Spleen (tissue), 13 donors: ENCODE results near the gene CBLC. TPM values are rescaled to one million over a fixed set of nuclear protein-coding genes. Genes with fewer than 3 reads are reported as not detected.

Source experiments
- DNase-seq: peaks from one replicate; pipeline ENCODE4 v3.0.0-alpha.2; 2020
- H3K27ac ChIP-seq, 8 donors: fragments of 200-600 bp; sonication (generic) in 7 of 8; 1 replicate in 4 of 8; 2 replicates in 4 of 8; pipeline versions ENCODE4 v1.5.0 to v1.8.0; 2016 to 2021; ENCODE audit warnings: inconsistent platforms in 4 of 8, mild to moderate bottlenecking in 4 of 8, moderate library complexity in 1 of 8
- H3K27me3 ChIP-seq, 7 donors: fragments of 200-600 bp; sonication (generic) in 6 of 7; replicated peaks in 1 of 7; 1 replicate in 4 of 7; 2 replicates in 3 of 7; pipeline versions ENCODE4 v1.5.0 to v1.8.0; 2016 to 2021; ENCODE audit warnings: inconsistent platforms in 3 of 7, mild to moderate bottlenecking in 1 of 7
- H3K36me3 ChIP-seq, 6 donors: fragments of 200-600 bp; sonication (generic) in 5 of 6; 1 replicate in 4 of 6; 2 replicates in 2 of 6; pipeline versions ENCODE4 v1.5.0 to v1.8.0; 2016 to 2021; ENCODE audit warnings: inconsistent platforms in 2 of 6
- H3K4me1 ChIP-seq, 6 donors: fragments of 200-600 bp; sonication (generic) in 5 of 6; 1 replicate in 3 of 6; 2 replicates in 3 of 6; pipeline versions ENCODE4 v1.5.0 to v1.8.0; 2016 to 2021; ENCODE audit warnings: inconsistent platforms in 3 of 6
- H3K4me3 ChIP-seq, 8 donors: fragments of 200-600 bp; sonication (generic) in 7 of 8; 1 replicate in 4 of 8; 2 replicates in 4 of 8; pipeline versions ENCODE4 v1.5.0 to v1.8.0; 2016 to 2021; ENCODE audit warnings: inconsistent platforms in 4 of 8, mild to moderate bottlenecking in 4 of 8, moderate library complexity in 2 of 8
- H3K9me3 ChIP-seq, 8 donors: fragments of 200-600 bp; sonication (generic) in 7 of 8; 1 replicate in 4 of 8; 2 replicates in 4 of 8; pipeline versions ENCODE4 v1.5.0 to v1.8.0; 2016 to 2021; ENCODE audit warnings: inconsistent platforms in 4 of 8
- POLR2A ChIP-seq, 3 donors: fragments of 450-650 bp; IDR thresholded peaks; one replicate each; pipeline ENCODE4 v1.5.1; 2017; ENCODE audit warnings: antibody characterized with exemption in 3 of 3, mild to moderate bottlenecking in 1 of 3
- POLR2AphosphoS5 ChIP-seq, 3 donors: sonication (generic); formaldehyde crosslinking; IDR thresholded peaks; one replicate each; pipeline ENCODE4 v1.5.1; 2017; ENCODE audit warnings: antibody characterized with exemption in 3 of 3
- WGBS, 5 donors: extraction: QIAGEN DNeasy Blood & Tissue Kit in 3 of 5; methylation state at CpG; one replicate each; pipeline versions ENCODE4 v1.1.5 to v1.1.7; 2013 to 2018; 5-methylcytosine and 5-hydroxymethylcytosine counted together
- intact Hi-C: fragments of 100-400 bp; cut with DNase I; formaldehyde crosslinking; loops from one replicate; pipeline ENCODE4 v1.15.0; 2023; ENCODE audit warnings: low total_unique reads
- long read RNA-seq, 2 donors: transcript quantifications; one replicate each; lab custom pipeline, GENCODE V29; 2026
- polyA plus RNA-seq, 3 donors: library from polyadenylated mRNA; stranded (reverse); fragments of 200-250 nt; gene quantifications; one replicate each; pipeline ENCODE4 v1.2.1, GENCODE V29; 2013
- total RNA-seq, 7 donors: library from RNA; depleted of rRNA in 3 of 7; stranded (reverse); fragments of >200 nt in 3 of 7; fragmentation: NEBNext Ultra II Directional in 4 of 7; extraction: Animal tissue kit (Norgen Biotek cat#: 25700) in 4 of 7; gene quantifications; one replicate each; pipeline versions ENCODE4 v1.1.0 to v1.2.1, GENCODE V29; 2016 to 2021
- TF ChIP-seq, protein P1 (sequence below), 11 experiments: fragments of 200-600 bp in 7 of 11; fragments of 450-650 bp in 4 of 11; sonication (generic) in 4 of 11; IDR thresholded peaks in 8 of 11; conservative IDR thresholded peaks in 3 of 11; 1 replicate in 7 of 11; 2 replicates in 4 of 11; pipeline versions ENCODE4 v1.4.0 to v1.8.0; 2016 to 2021; ENCODE audit warnings: antibody characterized with exemption in 11 of 11, inconsistent platforms in 4 of 11, mild to moderate bottlenecking in 1 of 11
- donor health status: healthy with polysubstance abuse.
- donor health status: DM: no; HTN: no; CAD: no; lungs with moderate emphysema.
- donor health status: DM: no; HTN: no; CAD: no.
- donor health status: Bipolar disorder and iron deficiency.
- donor health status: healthy.
- donor health status: DM: no; HTN: no; CAD: no.
- donor health status: DM: yes; HTN: yes; CAD: no.

Gene CBLC, protein sequence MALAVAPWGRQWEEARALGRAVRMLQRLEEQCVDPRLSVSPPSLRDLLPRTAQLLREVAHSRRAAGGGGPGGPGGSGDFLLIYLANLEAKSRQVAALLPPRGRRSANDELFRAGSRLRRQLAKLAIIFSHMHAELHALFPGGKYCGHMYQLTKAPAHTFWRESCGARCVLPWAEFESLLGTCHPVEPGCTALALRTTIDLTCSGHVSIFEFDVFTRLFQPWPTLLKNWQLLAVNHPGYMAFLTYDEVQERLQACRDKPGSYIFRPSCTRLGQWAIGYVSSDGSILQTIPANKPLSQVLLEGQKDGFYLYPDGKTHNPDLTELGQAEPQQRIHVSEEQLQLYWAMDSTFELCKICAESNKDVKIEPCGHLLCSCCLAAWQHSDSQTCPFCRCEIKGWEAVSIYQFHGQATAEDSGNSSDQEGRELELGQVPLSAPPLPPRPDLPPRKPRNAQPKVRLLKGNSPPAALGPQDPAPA
- total RNA-seq: not detected
- not detected for polyA plus RNA-seq
- long read RNA-seq, donor 1: 0 reads
- long read RNA-seq, donor 2: 0 reads

DNA sequence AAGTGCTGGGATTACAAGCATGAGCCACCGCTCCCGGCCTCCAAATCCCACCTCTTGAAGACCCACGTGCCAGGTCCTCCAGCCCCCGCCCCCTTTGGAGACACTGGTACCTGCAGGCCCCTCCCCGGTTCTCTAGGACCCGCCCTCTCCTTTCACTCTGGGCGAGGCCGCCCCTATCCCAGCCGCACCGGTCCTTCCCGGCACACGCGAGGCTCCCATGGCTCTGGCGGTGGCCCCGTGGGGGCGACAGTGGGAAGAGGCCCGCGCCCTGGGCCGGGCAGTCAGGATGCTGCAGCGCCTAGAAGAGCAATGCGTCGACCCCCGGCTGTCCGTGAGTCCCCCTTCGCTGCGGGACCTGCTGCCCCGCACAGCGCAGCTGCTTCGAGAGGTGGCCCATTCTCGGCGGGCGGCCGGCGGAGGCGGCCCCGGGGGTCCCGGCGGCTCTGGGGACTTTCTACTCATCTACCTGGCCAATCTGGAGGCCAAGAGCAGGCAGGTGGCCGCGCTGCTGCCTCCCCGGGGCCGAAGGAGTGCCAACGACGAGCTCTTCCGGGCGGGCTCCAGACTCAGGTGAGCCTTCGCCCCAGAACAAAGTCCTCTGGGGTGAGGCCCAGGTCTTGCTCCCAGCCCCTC, at the start of gene CBLC:
Gene CBLC (plus strand): TSS at position 176 of the 633 bp plus-strand sequence. CDS start 42 bp downstream, at position 218.
- TF ChIP-seq, protein P1, sequence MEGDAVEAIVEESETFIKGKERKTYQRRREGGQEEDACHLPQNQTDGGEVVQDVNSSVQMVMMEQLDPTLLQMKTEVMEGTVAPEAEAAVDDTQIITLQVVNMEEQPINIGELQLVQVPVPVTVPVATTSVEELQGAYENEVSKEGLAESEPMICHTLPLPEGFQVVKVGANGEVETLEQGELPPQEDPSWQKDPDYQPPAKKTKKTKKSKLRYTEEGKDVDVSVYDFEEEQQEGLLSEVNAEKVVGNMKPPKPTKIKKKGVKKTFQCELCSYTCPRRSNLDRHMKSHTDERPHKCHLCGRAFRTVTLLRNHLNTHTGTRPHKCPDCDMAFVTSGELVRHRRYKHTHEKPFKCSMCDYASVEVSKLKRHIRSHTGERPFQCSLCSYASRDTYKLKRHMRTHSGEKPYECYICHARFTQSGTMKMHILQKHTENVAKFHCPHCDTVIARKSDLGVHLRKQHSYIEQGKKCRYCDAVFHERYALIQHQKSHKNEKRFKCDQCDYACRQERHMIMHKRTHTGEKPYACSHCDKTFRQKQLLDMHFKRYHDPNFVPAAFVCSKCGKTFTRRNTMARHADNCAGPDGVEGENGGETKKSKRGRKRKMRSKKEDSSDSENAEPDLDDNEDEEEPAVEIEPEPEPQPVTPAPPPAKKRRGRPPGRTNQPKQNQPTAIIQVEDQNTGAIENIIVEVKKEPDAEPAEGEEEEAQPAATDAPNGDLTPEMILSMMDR (IDR thresholded peaks at IDR 0.05 in 8 of 11, conservative IDR thresholded peaks at IDR 0.05 in 3 of 11): no peak
- TF ChIP-seq POLR2A (IDR thresholded peaks at IDR 0.05): no peak
- TF ChIP-seq POLR2AphosphoS5 (IDR thresholded peaks at IDR 0.05): no peak
- 19 to 25% (median 23%) methylated on average over 13 to 47 of the region's 47 CpGs for WGBS, 5 donors
- Histone ChIP-seq H3K27ac (no peak within 1 kb of the TSS), H3K4me3 (peak within 1 kb of the TSS in 1 of 8 donors; percentile 33), H3K36me3 (no peaks in the 10 kb centered on the region), H3K9me3 (no peaks in the 10 kb centered on the region), H3K4me1 (peaks cover 0 to 7% (median 3%) of the 10 kb centered on the region in 6 donors), H3K27me3 (peaks cover 0 to 22% (median 6%) of the 10 kb centered on the region in 7 donors)
- no peak for DNase-seq
- intact Hi-C loops: no loop called here

DNA sequence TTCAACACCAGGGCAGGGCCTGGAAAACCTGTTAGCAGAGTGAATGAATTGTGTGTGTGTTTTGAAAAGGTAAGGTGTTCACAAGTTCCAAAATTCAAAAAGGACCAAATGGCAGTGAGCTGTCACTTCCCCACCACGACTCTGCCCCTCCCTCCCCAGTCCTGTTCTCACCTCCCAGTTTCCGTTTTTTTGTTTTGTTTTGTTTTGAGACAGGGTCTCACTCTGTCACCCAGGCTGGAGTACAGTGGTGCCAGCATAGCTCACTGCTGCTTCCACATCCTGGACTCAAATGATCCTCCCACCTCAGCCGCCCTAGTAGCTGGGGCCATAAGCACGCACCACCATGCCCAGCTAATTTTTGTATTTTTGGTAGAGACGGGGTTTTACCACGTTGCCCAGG, 49.5 kb upstream of the CBLC start:
- Histone ChIP-seq H3K27ac (peak overlapping the region in 2 of 8 donors; percentile 1 to 22), H3K27me3 (no peaks in the 10 kb centered on the region), H3K36me3 (no peaks in the 10 kb centered on the region), H3K4me3 (no peak overlapping the region), H3K9me3 (no peaks in the 10 kb centered on the region), H3K4me1 (peaks cover 18 to 66% (median 41%) of the 10 kb centered on the region in 6 donors)
- TF ChIP-seq, protein P1 (IDR thresholded peaks at IDR 0.05 in 8 of 11, conservative IDR thresholded peaks at IDR 0.05 in 3 of 11): no peak
- TF ChIP-seq POLR2AphosphoS5 (IDR thresholded peaks at IDR 0.05) (no peak), POLR2A (IDR thresholded peaks at IDR 0.05) (no peak)
- intact Hi-C loops: no loop called here
- DNase-seq: no peak
- WGBS, 5 donors: 52 to 77% (median 64%) methylated on average over 6 of the region's 6 CpGs

DNA sequence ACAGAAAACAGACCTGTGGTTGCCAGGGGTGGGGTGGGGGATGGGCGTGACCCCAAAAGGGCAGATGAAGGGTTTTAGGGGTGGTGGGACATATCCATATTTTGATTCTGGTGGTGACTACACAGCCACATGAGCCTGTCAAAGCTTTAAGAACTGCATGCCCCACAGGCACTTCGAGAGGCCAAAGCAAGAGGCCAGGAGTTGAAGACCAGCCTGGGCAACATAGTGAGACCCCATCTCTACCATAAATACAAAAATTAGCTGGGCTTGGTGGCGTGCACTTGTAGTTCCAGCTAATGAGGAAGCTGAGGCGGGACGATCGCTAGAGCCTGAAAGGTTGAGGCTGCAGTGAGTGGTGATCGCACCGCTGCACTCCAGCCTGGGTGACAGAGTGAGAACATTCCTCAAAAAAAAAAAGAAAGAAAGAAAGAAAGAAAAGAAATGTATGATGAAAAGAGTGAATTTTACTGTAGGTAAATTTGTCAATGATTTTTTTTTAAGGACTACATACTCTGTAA, 48.1 kb upstream of the CBLC start:
- TF ChIP-seq, protein P1 (IDR thresholded peaks at IDR 0.05 in 8 of 11, conservative IDR thresholded peaks at IDR 0.05 in 3 of 11): no peak
- no peak for TF ChIP-seq POLR2A (IDR thresholded peaks at IDR 0.05)
- no peak for TF ChIP-seq POLR2AphosphoS5 (IDR thresholded peaks at IDR 0.05)
- DNase-seq: no peak
- Histone ChIP-seq H3K9me3 (no peaks in the 10 kb centered on the region), H3K27me3 (no peaks in the 10 kb centered on the region), H3K4me1 (peaks cover 4 to 60% (median 27%) of the 10 kb centered on the region in 6 donors), H3K27ac (no peak overlapping the region), H3K36me3 (no peaks in the 10 kb centered on the region), H3K4me3 (no peak overlapping the region)
- intact Hi-C loops: no loop called here
- WGBS, 5 donors: 63 to 75% (median 67%) methylated on average over 8 of the region's 8 CpGs
